ENCODE results near the gene RIC1. TPM values are rescaled to one million over a fixed set of nuclear protein-coding genes. Genes with fewer than 3 reads are reported as not detected.
A peak's percentile ranks its signal among the peaks of the same experiment; 100 is the strongest.

Gene RIC1
- total and polyA plus RNA-seq, 9 of the 15 experiments (the other 6 are each of a cell fraction or from before 2014, with no cell fraction given) = 3.2 to 25.8 (median 15.0) TPM

- TF ChIP-seq MITF (IDR thresholded peaks at IDR 0.05) (no peak), MLLT1 (IDR thresholded peaks at IDR 0.05) (peak in 1 of 2 experiments; percentile 98; a peak in 2 of 4 replicates), KDM1A (IDR thresholded peaks at IDR 0.05) (no peak), USF1 (CRISPR knock-in tag; IDR thresholded peaks at IDR 0.05) (no peak), ZMIZ1 (IDR thresholded peaks at IDR 0.05; ENCODE audit: low read depth in 2 of 2, low read length in 2 of 2) (peak in 1 of 2 experiments; percentile 80; a peak in 1 of 4 replicates), DMBX1 (CRISPR knock-in tag; IDR thresholded peaks at IDR 0.05; ENCODE audit: borderline replicate concordance) (no peak), CCAR2 (IDR thresholded peaks at IDR 0.05; ENCODE audit: low read depth, low read length) (no peak), THAP12 (CRISPR knock-in tag; IDR thresholded peaks at IDR 0.05) (no peak), MYNN (IDR thresholded peaks at IDR 0.05) (no peak), MYNN (CRISPR knock-in tag; IDR thresholded peaks at IDR 0.05) (no peak), PTRF (tag; IDR thresholded peaks at IDR 0.05) (no peak), NR3C1 (CRISPR knock-in tag; IDR thresholded peaks at IDR 0.05) (no peak), BRF1 (IDR thresholded peaks at IDR 0.05; ENCODE audit: borderline replicate concordance, extremely low read depth, insufficient read length) (no peak), MNT (conservative IDR thresholded peaks at IDR 0.05) (peak in 1 of 2 experiments; percentile 13; a peak in 1 of 4 replicates)
These were observed 1.2 kb downstream of the RIC1 start (continued) for GRCh38 chr9:5630081-5630507.
